K562 (cell line): ENCODE measurements around the gene VGLL4. TPM values are rescaled to one million over a fixed set of nuclear protein-coding genes. Genes with fewer than 3 reads are reported as not detected.

Source experiments
- ATAC-seq: fragments of 200-7000 bp; cut with Tn5 transposase; 3 replicates; pipeline ENCODE4 v1.9.1; 2020; ENCODE audit warnings: moderate library complexity
- BruUV-seq: library from RNA; stranded (reverse); fragments of 400-500 nt; replicated peaks from 2 replicates; lab custom pipeline; 2021; lab: Mats Ljungman, UMichigan
- CTCF ChIA-PET: fragments of 300-600 bp; formaldehyde crosslinking; extraction: SDS; loops from one replicate; lab custom pipeline; 2021; ENCODE audit warnings: low intra/inter-chr PET ratio; lab: Yijun Ruan, JAX
- POLR2A ChIA-PET: fragments of 300-600, 350-650 bp; sonication (Branson Sonifier 250); formaldehyde crosslinking; extraction: SDS; loops from one replicate; lab custom pipeline; 2021; ENCODE audit warnings: antibody characterized with exemption, inconsistent platforms; lab: Yijun Ruan, JAX
- DNase-seq, 4 experiments: peaks; one replicate each; pipeline versions ENCODE4 v3.0.0 to v3.0.0-alpha.2; 2011 to 2018; ENCODE audit warnings: low spot score in 3 of 4, mixed read lengths in 3 of 4; ENCODE audit errors: extremely low read depth in 1 of 4
- FAIRE-seq: peaks from 2 replicates; lab custom pipeline; 2011; peaks lifted over from hg19 to GRCh38; lab: Jason Lieb, UNC
- H2AFZ ChIP-seq: 2 replicates; pipeline ENCODE4 v1.6.0; 2011; ENCODE audit warnings: low read depth, low read length, control low read depth, inconsistent platforms
- H3K27ac ChIP-seq: fragments of 200-600 bp; 3 replicates; pipeline ENCODE4 v1.8.0; 2011; ENCODE audit warnings: low read depth, mild to moderate bottlenecking, control low read depth, inconsistent platforms, low read length, moderate library complexity, mixed read lengths; ENCODE audit errors: extremely low read depth
- H3K27me3 ChIP-seq, 2 experiments: fragments of 300-600 bp in 1 of 2; 2 replicates in 1 of 2; 3 replicates in 1 of 2; pipeline versions ENCODE4 v1.6.0 to v1.8.0; 2011; ENCODE audit warnings: inconsistent platforms in 2 of 2, low read length in 2 of 2, mild to moderate bottlenecking in 1 of 2, mixed read lengths in 1 of 2, moderate library complexity in 1 of 2; ENCODE audit not compliant: control insufficient read depth in 2 of 2, insufficient read depth in 2 of 2
- H3K36me3 ChIP-seq: fragments of 300-600 bp; 3 replicates; pipeline ENCODE4 v1.8.0; 2011; ENCODE audit warnings: mild to moderate bottlenecking, low read length, inconsistent platforms; ENCODE audit not compliant: control insufficient read depth, insufficient read depth
- H3K4me1 ChIP-seq, 2 experiments: fragments of 200-600 bp in 1 of 2; replicated peaks in 1 of 2; 2 replicates in 1 of 2; 3 replicates in 1 of 2; pipeline versions ENCODE4 v1.5.1 to v1.8.0; 2011; ENCODE audit warnings: inconsistent platforms in 2 of 2, low read length in 2 of 2, mild to moderate bottlenecking in 1 of 2, mixed read lengths in 1 of 2, moderate library complexity in 1 of 2; ENCODE audit not compliant: control insufficient read depth in 2 of 2, insufficient read depth in 2 of 2
- H3K4me2 ChIP-seq: 2 replicates; pipeline ENCODE4 v1.6.1; 2011; ENCODE audit warnings: low read length, control low read depth, inconsistent platforms, mixed read lengths; ENCODE audit not compliant: insufficient read depth
- H3K4me3 ChIP-seq: fragments of 200-600 bp; sonication (generic), shearing (Covaris generic); 2 replicates; pipeline ENCODE4 v1.5.1; 2016; ENCODE audit warnings: control low read depth, inconsistent platforms
- H3K79me2 ChIP-seq: fragments of 200-600 bp; 3 replicates; pipeline ENCODE4 v1.8.0; 2011; ENCODE audit warnings: low read length, inconsistent platforms; ENCODE audit not compliant: control insufficient read depth, insufficient read depth
- H3K9ac ChIP-seq, 2 experiments: 2 replicates each; pipeline versions ENCODE4 v1.6.0 to v1.6.1; 2011; ENCODE audit warnings: low read depth in 2 of 2, low read length in 2 of 2, control low read depth in 1 of 2, inconsistent platforms in 1 of 2, mild to moderate bottlenecking in 1 of 2, mixed read lengths in 1 of 2; ENCODE audit not compliant: insufficient read depth in 1 of 2
- H3K9me1 ChIP-seq: one replicate; pipeline ENCODE4 v1.6.0; 2011; ENCODE audit warnings: inconsistent platforms, mild to moderate bottlenecking, low read length, moderate library complexity; ENCODE audit not compliant: control insufficient read depth, insufficient read depth
- H3K9me3 ChIP-seq: replicated peaks from 2 replicates; pipeline ENCODE4 v1.5.1; 2011; ENCODE audit warnings: low read depth, low read length, inconsistent platforms; ENCODE audit not compliant: control insufficient read depth, insufficient read depth
- H4K20me1 ChIP-seq: replicated peaks from 2 replicates; pipeline ENCODE4 v1.6.1; 2011; ENCODE audit warnings: low read length, inconsistent platforms, mixed read lengths; ENCODE audit not compliant: control insufficient read depth, insufficient read depth
- ASH1L ChIP-seq: fragments of 450-650 bp; IDR thresholded peaks from 2 replicates; pipeline ENCODE4 v1.6.1; 2018; ENCODE audit warnings: borderline replicate concordance, mild to moderate bottlenecking, low read depth; ENCODE audit not compliant: partially characterized antibody
- BACH1 ChIP-seq: fragments of 200-800 bp; sonication (Bioruptor generic); IDR thresholded peaks from 2 replicates; pipeline ENCODE4 v1.6.1; 2016; ENCODE audit warnings: missing genetic modification characterization, missing compliant biosample characterization
- HDAC3 ChIP-seq: fragments of 450-650 bp; IDR thresholded peaks from 2 replicates; pipeline ENCODE4 v1.6.1; 2018; ENCODE audit warnings: borderline replicate concordance, mild to moderate bottlenecking, moderate library complexity; ENCODE audit not compliant: partially characterized antibody
- HIVEP1 ChIP-seq: fragments of 250-450 bp; sonication (Bioruptor Pico); IDR thresholded peaks from 2 replicates; pipeline ENCODE4 v1.4.0; 2020; ENCODE audit warnings: mild to moderate bottlenecking
- MEF2A ChIP-seq: IDR thresholded peaks from 2 replicates; pipeline ENCODE4 v1.6.1; 2011; ENCODE audit warnings: low read depth, mild to moderate bottlenecking, low read length, moderate library complexity; ENCODE audit not compliant: control insufficient read depth
- MTA3 ChIP-seq: fragments of 450-650 bp; formaldehyde crosslinking; IDR thresholded peaks from 2 replicates; pipeline ENCODE4 v1.6.1; 2017; ENCODE audit warnings: mild to moderate bottlenecking, borderline replicate concordance
- ZBTB7A ChIP-seq: IDR thresholded peaks from 2 replicates; pipeline ENCODE4 v1.6.1; 2011; ENCODE audit warnings: low read depth, mild to moderate bottlenecking, low read length, moderate library complexity, borderline replicate concordance; ENCODE audit not compliant: control insufficient read depth
- ZC3H11A ChIP-seq: IDR thresholded peaks from 2 replicates; pipeline ENCODE4 v1.6.1; 2012; ENCODE audit warnings: low read depth, low read length, improper control_type of control experiment
- ZNF174 ChIP-seq: fragments of 250-450 bp; sonication (Bioruptor Pico); IDR thresholded peaks from 2 replicates; pipeline ENCODE4 v1.4.0; 2020; ENCODE audit warnings: mild to moderate bottlenecking
- ZNF436 ChIP-seq: fragments of 250-450, 450-650 bp; sonication (Bioruptor Pico); formaldehyde crosslinking; IDR thresholded peaks from 2 replicates; pipeline ENCODE4 v1.7.0; 2020; ENCODE audit warnings: mild to moderate bottlenecking
- WGBS: fragments of 100-300 bp; shearing (Covaris generic); methylation state at CpG from one replicate; pipeline ENCODE4 v1.1.6; 2016; ENCODE audit warnings: low coverage, mixed read lengths; ENCODE audit not compliant: insufficient coverage; ENCODE audit errors: missing lambda C conversion rate; 5-methylcytosine and 5-hydroxymethylcytosine counted together
- in situ Hi-C: fragments of 300-500 bp; cut with MboI; formaldehyde crosslinking; loops from 4 replicates; pipeline ENCODE4 v1.15.0; 2018; ENCODE audit warnings: inconsistent platforms, mixed read lengths
- intact Hi-C: fragments of 100-400 bp; cut with micrococcal nuclease; formaldehyde crosslinking; loops from 2 replicates; pipeline ENCODE4 v1.14.2; 2022
- polyA plus RNA-seq, 8 experiments: library from polyadenylated mRNA; depleted of rRNA in 4 of 8; stranded (reverse) in 5 of 8; unstranded in 3 of 8; fragments of >200 nt; fragmentation: Nextera tagmentation in 2 of 8; fragmentation: Illumina TruSeq in 1 of 8; extraction: Ambion mirVana in 2 of 8; extraction: Trizol in 1 of 8; gene quantifications; 2 replicates each; pipeline versions ENCODE4 v1.2.1 to v1.2.3, GENCODE V29; 2011 to 2014; ENCODE audit warnings: inconsistent platforms in 1 of 8, missing spikeins in 1 of 8
- total RNA-seq, 7 experiments: library from RNA; depleted of rRNA in 6 of 7; stranded (reverse); fragments of >200 nt in 6 of 7; fragmentation: Illumina TruSeq in 2 of 7; extraction: Trizol in 2 of 7; gene quantifications; 2 replicates each; pipeline versions ENCODE4 v1.2.1 to v1.2.3, GENCODE V29; 2011 to 2021; ENCODE audit warnings: low replicate concordance in 1 of 7
- TF ChIP-seq, protein P1 (sequence below): fragments of 250-450 bp; sonication (Bioruptor Pico); IDR thresholded peaks from 2 replicates; pipeline ENCODE4 v1.8.0; 2021; ENCODE audit warnings: moderate library complexity, mild to moderate bottlenecking, inconsistent platforms

VGLL4 gene
- total and polyA plus RNA-seq, 9 of the 15 experiments (the other 6 are each of a cell fraction or from before 2014, with no cell fraction given): 0.27 to 10.9 (median 8.6) TPM

DNA sequence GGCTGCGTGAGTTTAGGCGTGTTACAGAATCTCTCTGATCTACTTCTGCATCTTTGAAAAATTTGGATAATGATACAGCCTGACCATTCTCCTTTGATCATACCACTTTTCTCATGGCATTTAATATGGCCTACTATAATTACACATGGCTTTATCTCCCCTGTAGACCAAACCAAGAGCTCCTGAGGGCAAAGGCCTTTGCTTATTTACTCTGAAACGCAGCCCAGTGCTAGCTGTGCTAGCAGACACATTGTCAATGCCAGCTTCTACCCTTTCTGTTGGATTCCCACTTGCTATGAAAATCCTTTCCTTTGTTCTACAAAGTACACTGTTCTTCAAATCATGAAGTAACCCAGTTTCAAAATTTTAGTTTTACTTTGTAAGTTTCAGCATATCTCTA, 16.5 kb upstream of the VGLL4 start:
- POLR2A ChIA-PET: no interaction called here
- no peak overlapping the region for H2AFZ ChIP-seq
- in situ Hi-C loops: loop anchor here (25.0 kb wide), 1 partner anchor 898 kb away; no protein-coding TSS in a partner anchor
- FAIRE-seq (no peak), DNase-seq (no peak)
- 5% methylated on average over 3 of the region's 3 CpGs for WGBS
- no peaks in the 10 kb centered on the region for H3K9me1 ChIP-seq
- H3K9me3 ChIP-seq: no peaks in the 10 kb centered on the region; the same call in 1 of the 2 replicates
- H3K9ac ChIP-seq: no peak overlapping the region
- TF ChIP-seq MEF2A: no peak
- TF ChIP-seq BACH1 (tag): no peak
- no peak for TF ChIP-seq ZBTB7A
- no peak for TF ChIP-seq HDAC3
- TF ChIP-seq HIVEP1 (CRISPR knock-in tag): no peak
- TF ChIP-seq, protein P1, sequence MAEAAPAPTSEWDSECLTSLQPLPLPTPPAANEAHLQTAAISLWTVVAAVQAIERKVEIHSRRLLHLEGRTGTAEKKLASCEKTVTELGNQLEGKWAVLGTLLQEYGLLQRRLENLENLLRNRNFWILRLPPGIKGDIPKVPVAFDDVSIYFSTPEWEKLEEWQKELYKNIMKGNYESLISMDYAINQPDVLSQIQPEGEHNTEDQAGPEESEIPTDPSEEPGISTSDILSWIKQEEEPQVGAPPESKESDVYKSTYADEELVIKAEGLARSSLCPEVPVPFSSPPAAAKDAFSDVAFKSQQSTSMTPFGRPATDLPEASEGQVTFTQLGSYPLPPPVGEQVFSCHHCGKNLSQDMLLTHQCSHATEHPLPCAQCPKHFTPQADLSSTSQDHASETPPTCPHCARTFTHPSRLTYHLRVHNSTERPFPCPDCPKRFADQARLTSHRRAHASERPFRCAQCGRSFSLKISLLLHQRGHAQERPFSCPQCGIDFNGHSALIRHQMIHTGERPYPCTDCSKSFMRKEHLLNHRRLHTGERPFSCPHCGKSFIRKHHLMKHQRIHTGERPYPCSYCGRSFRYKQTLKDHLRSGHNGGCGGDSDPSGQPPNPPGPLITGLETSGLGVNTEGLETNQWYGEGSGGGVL (CRISPR knock-in tag): no peak
- no peak for TF ChIP-seq ZC3H11A
- no peak for TF ChIP-seq ASH1L
- no peak for TF ChIP-seq ZNF174 (CRISPR knock-in tag)
- TF ChIP-seq MTA3: no peak
- TF ChIP-seq ZNF436 (CRISPR knock-in tag): no peak
- TF ChIP-seq, all 486 proteins: peak for 0
- intact Hi-C loops: no loop called here
- no peak overlapping the region for H3K27ac ChIP-seq
- no peaks in the 10 kb centered on the region for H3K4me1 ChIP-seq
- peaks cover 33 to 39% of the 10 kb centered on the region in 2 experiments for H3K27me3 ChIP-seq
- CTCF ChIA-PET: no interaction called here
- no TSS peak for BruUV-seq
- H3K79me2 ChIP-seq: no peaks in the 10 kb centered on the region
- no peak overlapping the region for H3K4me2 ChIP-seq
- no peak for ATAC-seq
- no peaks in the 10 kb centered on the region for H3K36me3 ChIP-seq
- no peaks in the 10 kb centered on the region for H4K20me1 ChIP-seq
- no peak overlapping the region for H3K4me3 ChIP-seq
